Renal pelvis (tissue), 4 donors: ENCODE measurements around the gene EID2B. TPM values are rescaled to one million over a fixed set of nuclear protein-coding genes. Genes with fewer than 3 reads are reported as not detected.
A peak's percentile ranks its signal among the peaks of the same experiment; 100 is the strongest.

Source experiments
- DNase-seq: peaks from one replicate; pipeline ENCODE4 v3.0.0-alpha.2; 2013
- polyA plus RNA-seq, 3 donors: library from polyadenylated mRNA; unstranded; fragments of 120-200 nt; gene quantifications; one replicate each; pipeline ENCODE4 v1.2.1, GENCODE V29; 2013; ENCODE audit not compliant: insufficient read length in 3 of 3

EID2B gene
- polyA plus RNA-seq, 3 donors, result 3.8 to 6.4 (median 5.7) TPM

- peak; percentile 94 for DNase-seq
Measured at GRCh38 chr19:39539518-39540332, 7.1 kb upstream of the EID2B start, which contains the start of gene EID2. TSS of gene EID2 (minus strand) at chr19:39540161. CDS start at chr19:39540079, 82 bp downstream.

GRCh38 chr19:39539165-39539517 lies 6.5 kb upstream of the EID2B start:
- DNase-seq, result no peak

DNA sequence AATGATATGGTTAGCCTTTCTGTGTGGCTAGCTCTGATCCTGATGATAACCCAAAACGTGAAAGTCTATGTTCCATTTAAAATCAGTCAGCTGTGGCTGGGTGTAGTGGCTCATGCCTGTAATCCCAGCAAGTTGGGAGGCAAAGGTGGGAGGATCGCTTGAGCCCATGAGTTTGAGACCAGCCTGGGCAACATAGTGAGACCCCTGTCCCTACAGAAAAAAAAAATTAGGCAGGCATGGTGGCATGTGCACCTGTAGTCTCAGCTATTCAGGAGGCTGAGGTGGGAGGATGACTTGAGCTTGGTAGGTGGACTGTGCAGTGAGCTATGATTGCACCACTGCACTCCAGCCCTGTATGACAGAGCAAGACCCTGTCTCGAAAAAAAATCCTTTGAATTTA lies 1.1 kb upstream of the EID2B start:
- DNase-seq, result no peak

- DNase-seq, result no peak
Measured at GRCh38 chr19:39533003-39533512, 406 bp upstream of the EID2B start.

DNA sequence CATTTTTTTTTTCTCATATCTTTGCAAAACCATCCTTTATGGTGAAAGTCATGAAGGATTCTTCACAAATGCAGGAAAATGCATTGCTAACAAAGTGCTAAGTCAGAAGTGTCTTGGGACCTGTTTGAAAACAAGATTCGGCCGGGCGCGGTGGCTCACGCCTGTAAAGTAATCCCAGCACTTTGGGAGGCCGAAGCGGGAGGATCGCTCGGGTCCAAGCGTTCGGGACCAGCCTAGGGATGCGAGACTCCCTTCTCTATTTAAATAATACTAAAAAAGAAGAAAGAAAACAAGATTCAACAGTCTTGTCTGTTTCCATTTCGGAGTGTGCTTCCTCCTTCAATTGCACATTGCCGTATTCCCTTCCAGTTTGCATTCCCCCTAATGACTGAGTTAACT lies 819 bp downstream of the EID2B start:
- DNase-seq, result no peak

DNA sequence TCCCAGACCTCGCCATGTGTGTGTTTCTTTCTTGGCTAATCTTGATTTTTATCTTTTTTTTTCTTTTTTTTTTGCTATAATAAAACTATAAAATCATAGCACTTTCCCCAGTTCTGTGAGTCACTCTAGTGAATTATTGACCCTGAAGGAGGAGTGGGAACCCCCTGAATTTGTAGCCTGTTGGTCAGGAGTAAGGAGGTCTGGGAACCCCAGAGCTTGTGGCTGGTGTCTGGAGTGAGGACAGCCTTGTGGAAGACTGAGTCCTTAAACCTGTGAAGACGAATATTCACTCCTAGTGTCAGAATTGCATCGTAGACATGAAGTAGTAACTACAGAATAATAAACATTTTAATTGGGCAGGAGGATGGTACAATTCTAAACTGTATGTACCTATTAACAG lies 7.4 kb downstream of the EID2B start:
- DNase-seq, result no peak

DNA sequence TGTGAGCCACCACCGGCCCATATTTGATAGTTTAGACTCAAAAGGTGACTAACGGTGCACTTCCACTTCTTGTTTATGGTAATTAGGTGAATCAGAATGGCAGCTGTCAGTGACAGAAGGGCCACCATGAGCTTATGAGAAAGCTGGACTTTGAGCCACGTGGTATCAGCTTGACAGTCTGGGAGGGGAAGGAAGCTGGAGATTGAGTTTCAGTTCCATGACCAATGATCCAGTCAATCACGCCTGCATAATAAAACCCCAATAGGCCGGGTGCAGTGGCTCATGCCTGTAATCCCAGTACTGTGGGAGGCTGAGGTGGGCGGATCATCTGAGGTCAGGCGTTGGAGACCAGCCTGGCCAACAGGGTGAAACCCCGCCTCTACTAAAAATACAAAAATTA lies 8.2 kb downstream of the EID2B start:
- no peak for DNase-seq

DNA sequence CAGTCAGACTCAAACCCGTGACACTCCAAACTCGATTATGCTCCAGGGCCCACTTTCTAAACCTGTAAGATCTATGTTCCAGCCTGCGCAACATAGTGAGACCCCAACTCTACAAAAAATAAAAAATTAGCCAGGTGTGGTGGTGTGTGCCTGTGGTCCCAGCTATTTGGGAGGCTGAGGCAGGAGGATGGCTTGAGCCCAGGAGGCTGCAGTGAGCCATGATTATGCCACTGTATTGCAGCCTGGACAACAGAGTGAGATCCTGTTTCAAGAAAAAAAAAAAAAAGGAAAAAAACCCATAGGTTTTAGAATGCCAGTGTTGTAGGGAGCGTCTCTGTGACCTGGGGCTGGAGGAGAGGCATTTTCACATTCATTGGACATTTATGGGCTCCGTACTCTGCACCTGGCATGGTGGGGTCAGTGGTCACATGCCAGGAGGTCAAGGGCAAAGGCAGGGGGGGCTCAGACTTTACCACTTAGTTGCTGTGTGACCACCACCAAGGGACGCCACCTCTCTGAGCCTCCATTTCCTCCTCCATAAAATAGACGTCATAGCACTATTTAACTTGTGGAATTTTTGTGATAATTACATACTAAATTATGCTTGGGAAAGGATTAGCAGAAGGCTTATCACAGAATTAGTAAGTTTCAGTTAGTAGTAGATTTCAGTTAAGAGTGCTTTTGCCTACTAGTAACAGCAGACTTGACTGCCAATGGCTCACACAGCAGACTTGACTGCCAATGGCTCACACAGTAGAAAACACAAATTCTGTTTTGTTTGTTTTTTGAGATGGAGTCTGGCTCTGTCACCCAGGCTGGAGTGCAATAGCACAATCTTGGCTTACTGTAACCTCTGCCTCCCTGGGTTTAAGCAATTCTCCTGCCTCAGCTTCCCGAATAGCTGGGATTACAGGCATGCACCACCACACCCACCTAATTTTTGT lies 11.8 kb downstream of the EID2B start:
- no peak for DNase-seq

DNA sequence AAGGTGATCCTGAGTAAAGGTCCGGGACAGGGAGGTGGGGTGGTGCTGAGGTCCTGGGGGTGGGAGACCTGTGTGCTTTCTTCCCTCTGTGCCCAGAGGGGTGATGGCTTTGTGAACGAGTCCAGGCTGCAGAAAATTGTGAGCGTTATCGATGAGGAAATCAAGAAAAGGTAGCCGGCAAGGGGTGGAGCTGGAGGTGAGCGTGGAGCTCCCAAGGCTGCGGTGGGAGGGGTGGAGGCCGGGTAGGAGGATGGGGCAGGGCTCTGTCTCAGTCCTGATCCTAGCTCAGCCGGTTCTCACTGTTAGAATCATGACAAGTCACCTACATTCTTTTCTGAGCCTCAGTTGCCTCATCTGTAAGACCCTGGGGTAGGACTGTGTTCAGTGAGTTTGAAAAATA lies 13.7 kb downstream of the EID2B start:
- DNase-seq, result no peak

DNA sequence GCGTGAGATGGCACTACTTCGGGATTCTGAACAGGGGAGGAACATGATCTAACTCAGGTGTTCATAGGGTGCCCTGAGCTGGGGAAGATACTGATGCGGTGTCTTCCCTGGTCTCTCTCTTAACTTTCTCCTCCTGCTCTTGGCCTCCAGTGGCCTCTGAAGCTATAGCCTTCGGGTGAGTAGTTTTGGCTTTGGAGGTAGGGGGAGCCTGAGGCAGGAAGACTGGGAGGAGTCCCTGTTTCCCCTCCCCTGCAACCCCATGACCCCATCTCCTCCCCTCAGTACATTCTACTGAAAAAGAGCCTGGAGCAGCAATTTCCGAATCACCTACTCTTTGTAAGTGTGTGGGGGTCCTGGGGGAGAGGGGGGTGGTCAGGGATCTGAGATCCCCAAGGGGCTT lies 14.2 kb downstream of the EID2B start:
- DNase-seq, result no peak

- DNase-seq, result no peak
Measured at GRCh38 chr19:39517432-39517831, 15.2 kb downstream of the EID2B start.

DNA sequence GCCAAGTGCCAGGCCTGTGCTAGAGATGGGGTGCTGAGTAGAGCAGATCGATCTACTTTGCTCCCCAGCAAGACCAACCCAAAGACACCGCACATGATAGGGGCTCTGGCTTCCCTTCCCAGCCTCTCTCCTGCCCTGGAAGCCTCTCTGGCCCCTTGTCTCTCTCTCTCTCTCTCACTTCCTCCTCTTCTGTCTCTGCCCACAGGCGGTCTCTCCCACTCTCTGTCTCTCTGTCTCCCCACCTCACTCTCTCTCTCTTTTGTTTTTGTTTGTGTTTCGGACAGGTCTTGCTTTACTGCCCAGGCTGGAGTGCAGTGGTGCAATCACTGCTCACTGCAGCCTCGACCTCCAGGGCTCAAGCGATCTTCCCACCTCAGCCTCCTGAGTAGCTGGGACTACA lies 16.4 kb downstream of the EID2B start:
- no peak for DNase-seq

DNA sequence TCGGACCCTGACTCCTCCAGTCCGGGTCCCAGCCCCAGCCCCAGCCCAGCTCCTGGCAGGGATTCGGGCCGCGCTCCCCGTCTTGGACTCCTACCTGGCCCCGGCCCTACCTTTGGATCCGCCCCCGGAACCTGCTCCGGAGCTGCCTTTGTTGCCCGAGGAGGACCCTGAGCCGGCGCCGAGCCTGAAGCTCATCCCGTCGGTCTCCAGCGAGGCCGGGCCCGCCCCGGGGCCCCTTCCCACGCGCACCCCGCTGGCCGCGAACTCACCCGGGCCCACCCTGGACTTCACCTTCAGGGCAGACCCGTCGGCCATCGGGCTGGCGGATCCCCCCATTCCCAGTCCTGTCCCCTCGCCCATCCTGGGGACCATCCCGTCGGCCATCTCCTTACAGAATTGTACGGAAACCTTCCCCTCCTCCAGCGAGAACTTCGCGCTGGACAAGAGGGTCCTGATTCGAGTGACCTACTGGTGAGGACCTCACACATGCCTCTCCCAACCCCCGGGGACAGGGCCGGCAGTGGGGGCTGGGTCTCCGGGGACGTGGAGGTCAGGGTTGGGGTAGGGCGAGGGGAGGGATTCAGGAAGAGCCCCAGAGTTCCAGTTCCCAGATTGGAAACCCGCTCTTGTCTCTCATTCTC lies 17.0 kb downstream of the EID2B start:
- DNase-seq, result no peak

- peak; percentile 66 for DNase-seq
Measured at GRCh38 chr19:39514840-39515550, 17.7 kb downstream of the EID2B start, which contains the start of gene SELENOV. TSS of gene SELENOV (plus strand) at chr19:39515139. CDS start at chr19:39515213, 74 bp downstream.

- DNase-seq, result no peak
Measured at GRCh38 chr19:39512988-39513387, 19.7 kb downstream of the EID2B start.

GRCh38 chr19:39509233-39509632 lies 23.4 kb downstream of the EID2B start:
- DNase-seq, result no peak

- no peak for DNase-seq
Measured at GRCh38 chr19:39508629-39509028, 24.0 kb downstream of the EID2B start.

DNA sequence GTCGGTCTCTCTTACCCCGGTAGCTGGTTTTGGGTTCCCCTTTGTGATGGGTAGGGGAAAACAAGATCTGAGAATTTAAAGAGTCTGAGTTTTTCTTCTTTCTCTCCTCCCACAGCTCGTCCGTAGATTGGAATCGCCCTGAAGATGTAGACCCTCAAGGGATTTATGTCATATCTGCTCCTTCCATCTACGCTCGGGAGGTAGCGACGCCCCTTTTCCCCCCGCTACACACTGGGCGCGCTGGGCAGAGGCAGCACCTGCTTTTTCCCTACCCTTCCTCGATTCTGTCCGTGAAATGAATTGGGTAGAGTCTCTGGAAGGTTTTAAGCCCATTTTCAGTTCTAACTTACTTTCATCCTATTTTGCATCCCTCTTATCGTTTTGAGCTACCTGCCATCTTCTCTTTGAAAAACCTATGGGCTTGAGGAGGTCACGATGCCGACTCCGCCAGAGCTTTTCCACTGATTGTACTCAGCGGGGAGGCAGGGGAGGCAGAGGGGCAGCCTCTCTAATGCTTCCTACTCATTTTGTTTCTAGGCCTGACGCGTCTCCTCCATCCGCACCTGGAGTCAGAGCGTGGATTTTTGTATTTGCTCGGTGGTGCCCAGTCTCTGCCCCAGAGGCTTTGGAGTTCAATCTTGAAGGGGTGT lies 24.8 kb downstream of the EID2B start:
- DNase-seq, result no peak

DNA sequence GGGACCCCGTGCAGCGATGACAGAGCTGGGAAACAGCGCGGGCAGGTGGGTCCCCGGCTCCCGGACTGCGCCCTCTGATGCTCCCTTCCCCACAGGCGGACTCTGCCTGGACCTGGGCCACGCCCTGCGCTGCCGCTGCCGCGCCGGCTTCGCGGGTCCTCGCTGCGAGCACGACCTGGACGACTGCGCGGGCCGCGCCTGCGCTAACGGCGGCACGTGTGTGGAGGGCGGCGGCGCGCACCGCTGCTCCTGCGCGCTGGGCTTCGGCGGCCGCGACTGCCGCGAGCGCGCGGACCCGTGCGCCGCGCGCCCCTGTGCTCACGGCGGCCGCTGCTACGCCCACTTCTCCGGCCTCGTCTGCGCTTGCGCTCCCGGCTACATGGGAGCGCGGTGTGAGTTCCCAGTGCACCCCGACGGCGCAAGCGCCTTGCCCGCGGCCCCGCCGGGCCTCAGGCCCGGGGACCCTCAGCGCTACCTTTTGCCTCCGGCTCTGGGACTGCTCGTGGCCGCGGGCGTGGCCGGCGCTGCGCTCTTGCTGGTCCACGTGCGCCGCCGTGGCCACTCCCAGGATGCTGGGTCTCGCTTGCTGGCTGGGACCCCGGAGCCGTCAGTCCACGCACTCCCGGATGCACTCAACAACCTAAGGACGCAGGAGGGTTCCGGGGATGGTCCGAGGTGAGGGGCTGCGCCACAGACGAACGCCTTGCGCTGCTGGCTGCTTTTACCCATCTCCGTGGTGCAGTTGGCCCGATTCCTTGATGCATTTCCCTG lies 25.5 kb downstream of the EID2B start:
- peak; percentile 74 for DNase-seq

- no peak for DNase-seq
Measured at GRCh38 chr19:39506598-39506943, 26.1 kb downstream of the EID2B start.
